ENCODE data around the gene PTPRD.

DNA sequence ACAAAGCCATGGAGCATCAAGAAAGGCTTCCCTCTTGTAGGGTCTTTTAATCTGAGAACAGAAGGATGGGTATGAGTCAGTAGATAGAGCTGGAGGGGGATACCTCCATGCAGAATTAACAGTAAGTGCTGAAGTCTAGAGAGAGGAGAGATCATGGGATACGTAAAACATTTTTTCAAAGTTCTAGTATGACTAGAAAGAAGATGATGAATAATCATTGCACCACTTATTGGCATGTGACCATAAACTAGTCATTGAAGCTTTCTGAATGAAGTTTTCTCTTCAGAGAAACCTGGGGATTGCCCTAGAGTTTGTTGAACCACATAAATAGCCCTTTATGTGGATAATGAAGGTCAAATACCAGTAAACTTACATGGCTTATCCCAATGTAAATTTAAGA, 48.6 kb upstream of the PTPRD start:
- TF ChIP-seq, protein P1, sequence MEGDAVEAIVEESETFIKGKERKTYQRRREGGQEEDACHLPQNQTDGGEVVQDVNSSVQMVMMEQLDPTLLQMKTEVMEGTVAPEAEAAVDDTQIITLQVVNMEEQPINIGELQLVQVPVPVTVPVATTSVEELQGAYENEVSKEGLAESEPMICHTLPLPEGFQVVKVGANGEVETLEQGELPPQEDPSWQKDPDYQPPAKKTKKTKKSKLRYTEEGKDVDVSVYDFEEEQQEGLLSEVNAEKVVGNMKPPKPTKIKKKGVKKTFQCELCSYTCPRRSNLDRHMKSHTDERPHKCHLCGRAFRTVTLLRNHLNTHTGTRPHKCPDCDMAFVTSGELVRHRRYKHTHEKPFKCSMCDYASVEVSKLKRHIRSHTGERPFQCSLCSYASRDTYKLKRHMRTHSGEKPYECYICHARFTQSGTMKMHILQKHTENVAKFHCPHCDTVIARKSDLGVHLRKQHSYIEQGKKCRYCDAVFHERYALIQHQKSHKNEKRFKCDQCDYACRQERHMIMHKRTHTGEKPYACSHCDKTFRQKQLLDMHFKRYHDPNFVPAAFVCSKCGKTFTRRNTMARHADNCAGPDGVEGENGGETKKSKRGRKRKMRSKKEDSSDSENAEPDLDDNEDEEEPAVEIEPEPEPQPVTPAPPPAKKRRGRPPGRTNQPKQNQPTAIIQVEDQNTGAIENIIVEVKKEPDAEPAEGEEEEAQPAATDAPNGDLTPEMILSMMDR (conservative IDR thresholded peaks at IDR 0.05; ENCODE audit: low read depth in 2 of 2): no peak
- TF ChIP-seq EZH2 (IDR thresholded peaks at IDR 0.05; ENCODE audit: low read depth, unreplicated experiment): no peak
- no peak for TF ChIP-seq EZH2phosphoT487 (IDR thresholded peaks at IDR 0.05; ENCODE audit: unreplicated experiment)
- TF ChIP-seq STAT1 (IDR thresholded peaks at IDR 0.05; ENCODE audit: unreplicated experiment): no peak
- no peak for TF ChIP-seq POLR2AphosphoS5 (IDR thresholded peaks at IDR 0.05; ENCODE audit: low read depth)
- TF ChIP-seq NANOG (IDR thresholded peaks at IDR 0.05; ENCODE audit: borderline replicate concordance): no peak
- no peak for TF ChIP-seq CREB1 (CRISPR knock-in tag; IDR thresholded peaks at IDR 0.05; ENCODE audit: low read depth)
- TF ChIP-seq ZNF331 (CRISPR knock-in tag; IDR thresholded peaks at IDR 0.05; ENCODE audit: low read depth): no peak
